SK-MEL-5 (cell line): ENCODE results near the gene TRPM4. TPM values are rescaled to one million over a fixed set of nuclear protein-coding genes. Genes with fewer than 3 reads are reported as not detected.
"Not testable (repeated sequence)": the region's sequence is repeated elsewhere in the genome, so short reads cannot be mapped to it uniquely, and the experiment has no call there.

Source experiments
- DNase-seq: peaks from one replicate; pipeline ENCODE4 v3.0.0-alpha.2; 2016; ENCODE audit warnings: low read depth, low spot score
- in situ Hi-C: cut with HindIII; loops from 2 replicates; pipeline ENCODE4 v1.10.0; 2016; ENCODE audit warnings: low sequenced_read_pairs, high pct_unique_total_duplicates, low pct_unique_long_range_greater_than_20kb
- polyA plus RNA-seq, 2 experiments: library from polyadenylated mRNA; depleted of rRNA; stranded (reverse); fragments of >200 nt; gene quantifications; 2 replicates each; pipeline ENCODE4 v1.2.3, GENCODE V29; 2015
- total RNA-seq: library from RNA; depleted of rRNA; stranded (reverse); fragments of >200 nt; shearing (Covaris generic); gene quantifications from 2 replicates; pipeline ENCODE4 v1.2.3, GENCODE V29; 2014; rRNA removed

The TRPM4 gene
- 3.4 and 3.5 TPM in 2 replicates for total RNA-seq
- 8.1 and 11.0 TPM in 2 replicates for polyA plus RNA-seq (2015; cell fraction: cytosol; rRNA removed)
- polyA plus RNA-seq (2015; cell fraction: nucleus; rRNA removed) = 28.5 and 28.9 TPM in 2 replicates

DNA sequence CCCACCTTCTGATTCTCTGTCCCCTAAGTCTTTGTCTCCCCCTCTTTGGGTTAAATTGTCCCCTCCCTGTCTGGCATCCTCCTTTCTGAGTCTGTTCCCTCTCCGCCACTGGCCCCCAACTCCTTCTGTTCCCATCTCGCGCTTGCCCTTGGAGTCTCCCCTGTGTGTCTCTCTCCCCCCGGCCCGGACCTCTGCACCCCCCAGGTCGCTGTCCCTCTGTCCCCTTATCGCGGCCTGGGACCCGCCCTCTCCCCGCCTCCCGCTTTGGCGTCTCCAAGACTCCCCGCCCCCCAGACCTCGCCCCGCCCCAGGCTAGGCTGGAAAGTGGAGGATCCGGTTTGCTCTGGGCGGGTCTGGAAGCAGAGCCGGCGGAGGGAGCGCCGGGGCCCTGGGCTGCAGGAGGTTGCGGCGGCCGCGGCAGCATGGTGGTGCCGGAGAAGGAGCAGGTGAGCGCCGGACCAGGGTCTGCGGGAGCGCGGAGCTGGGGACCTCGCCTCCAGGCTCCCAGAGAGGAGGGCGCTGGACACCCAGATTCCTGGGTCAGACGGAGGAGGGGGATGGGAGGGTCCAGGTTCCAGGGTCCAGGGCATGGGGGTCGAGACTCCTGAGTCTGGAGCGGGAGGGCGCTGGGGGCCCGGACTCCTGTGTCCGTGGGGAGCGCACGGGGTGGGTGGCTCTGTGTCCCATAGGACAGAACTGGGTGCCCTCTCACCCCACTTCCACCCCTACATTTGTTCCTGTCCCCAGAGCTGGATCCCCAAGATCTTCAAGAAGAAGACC, at the start of gene TRPM4:
Gene TRPM4, plus strand, starts transcription at position 348 of the 780 bp plus-strand sequence. Its CDS starts 75 bp downstream, at position 423.
- peak; percentile 74 for DNase-seq
- in situ Hi-C loops = no loop called here

DNA sequence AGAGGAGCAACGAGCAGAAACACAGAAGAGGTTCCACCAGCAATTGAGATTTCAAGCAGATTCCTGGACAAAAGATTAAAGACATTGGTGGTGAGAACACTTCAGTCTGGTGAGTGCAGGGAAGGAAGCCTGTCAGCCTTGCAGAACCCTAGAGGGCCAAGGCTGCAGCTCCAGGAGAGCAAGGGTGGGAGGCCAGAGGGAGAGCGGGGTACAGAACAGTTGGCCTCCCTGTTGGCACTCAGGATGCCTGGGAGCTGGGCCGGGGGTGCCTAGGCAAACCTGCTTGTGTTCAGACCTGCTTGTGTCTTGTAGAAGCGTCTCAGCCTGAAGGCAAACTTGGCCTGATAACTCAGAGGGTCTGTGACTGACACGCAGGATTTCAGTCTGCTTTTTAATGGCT, 48.5 kb upstream of the TRPM4 start:
- no peak for DNase-seq
- in situ Hi-C loops = no loop called here

DNA sequence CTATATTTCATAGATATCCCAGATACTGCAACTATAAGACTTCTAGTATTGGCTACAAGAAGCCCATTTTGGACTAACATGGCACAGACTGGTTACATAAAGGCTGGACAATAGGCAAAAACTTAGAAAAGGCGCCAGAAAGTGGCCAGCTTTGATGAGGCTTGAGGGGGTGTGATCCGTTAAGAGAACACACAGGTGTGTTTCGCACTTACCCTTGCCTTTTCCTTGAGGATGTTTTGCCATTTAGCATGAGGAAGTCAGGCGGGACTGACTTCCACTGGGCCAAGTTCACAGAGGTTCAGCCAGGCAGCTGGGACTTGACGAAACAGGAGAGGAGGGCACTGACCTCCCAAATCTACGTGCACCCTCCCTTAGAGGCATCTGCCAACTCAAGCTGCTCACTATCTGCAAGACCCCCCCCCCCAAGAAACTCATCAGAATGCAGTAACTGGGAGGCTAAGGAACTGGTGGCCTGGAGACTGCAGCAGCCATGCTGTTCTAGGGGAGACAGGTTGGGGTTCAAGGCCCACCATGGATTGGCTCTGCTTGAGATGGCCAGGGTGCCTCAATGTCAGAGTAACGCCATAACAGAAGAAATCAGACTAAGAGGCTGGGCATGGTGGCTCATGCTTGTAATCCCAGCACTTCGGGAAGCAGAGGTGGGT, 47.9 kb upstream of the TRPM4 start:
- no peak for DNase-seq
- in situ Hi-C loops = no loop called here

DNA sequence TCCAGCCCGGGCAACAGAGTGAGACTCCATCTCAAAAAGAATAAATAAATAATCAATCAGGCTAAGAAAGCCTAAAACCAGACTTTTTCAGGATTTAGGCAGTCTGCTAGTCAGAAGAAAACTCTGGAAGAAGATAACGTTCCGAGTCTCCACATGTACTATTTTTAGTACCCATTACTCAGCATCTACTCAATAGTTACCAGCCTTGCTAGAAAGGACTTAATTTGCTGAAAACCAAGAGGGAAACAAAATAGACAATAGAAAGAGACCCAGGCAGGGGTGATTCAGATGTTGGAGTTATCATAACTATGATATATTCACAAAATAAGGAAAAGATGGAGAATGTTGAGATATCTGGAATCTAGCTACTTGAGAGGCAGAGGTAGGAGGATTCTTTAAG, 47.0 kb upstream of the TRPM4 start:
- in situ Hi-C loops = no loop called here
- no peak for DNase-seq

DNA sequence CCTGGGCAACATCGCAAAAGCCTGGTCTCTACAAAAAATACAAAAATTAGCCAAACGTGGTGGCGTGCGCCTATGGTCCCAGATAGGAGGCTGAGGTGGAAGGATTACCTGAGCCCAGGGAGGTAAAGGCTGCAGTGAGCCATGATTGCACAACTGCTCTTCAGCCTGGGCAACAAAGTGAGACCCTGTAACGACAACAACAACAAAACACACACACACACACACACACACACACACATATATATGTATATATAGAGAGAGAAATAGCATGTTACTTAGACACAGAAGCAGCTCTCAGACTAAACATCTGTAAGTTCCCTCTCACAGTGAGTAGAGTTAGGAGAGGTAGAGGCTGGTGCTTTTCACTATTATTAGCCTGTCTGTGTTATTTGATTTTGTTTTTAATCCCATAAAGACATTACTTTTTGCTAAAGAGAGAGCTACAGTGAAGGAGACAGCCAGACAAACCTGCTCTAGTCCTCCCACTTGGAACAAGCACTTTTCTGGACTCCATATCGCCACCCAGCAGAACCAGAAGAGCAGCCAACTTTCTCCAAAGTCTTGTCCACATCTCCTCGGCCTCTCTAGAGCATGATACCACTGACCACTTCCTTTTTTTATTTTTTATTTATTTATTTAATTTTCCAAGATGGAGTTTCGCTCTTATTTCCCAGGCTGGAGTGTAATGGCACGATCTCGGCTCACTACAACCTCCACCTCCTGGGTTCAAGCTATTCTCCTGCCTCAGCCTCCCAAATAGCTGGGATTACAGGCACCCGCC, 46.2 kb upstream of the TRPM4 start:
- in situ Hi-C loops = no loop called here
- DNase-seq = no peak

DNA sequence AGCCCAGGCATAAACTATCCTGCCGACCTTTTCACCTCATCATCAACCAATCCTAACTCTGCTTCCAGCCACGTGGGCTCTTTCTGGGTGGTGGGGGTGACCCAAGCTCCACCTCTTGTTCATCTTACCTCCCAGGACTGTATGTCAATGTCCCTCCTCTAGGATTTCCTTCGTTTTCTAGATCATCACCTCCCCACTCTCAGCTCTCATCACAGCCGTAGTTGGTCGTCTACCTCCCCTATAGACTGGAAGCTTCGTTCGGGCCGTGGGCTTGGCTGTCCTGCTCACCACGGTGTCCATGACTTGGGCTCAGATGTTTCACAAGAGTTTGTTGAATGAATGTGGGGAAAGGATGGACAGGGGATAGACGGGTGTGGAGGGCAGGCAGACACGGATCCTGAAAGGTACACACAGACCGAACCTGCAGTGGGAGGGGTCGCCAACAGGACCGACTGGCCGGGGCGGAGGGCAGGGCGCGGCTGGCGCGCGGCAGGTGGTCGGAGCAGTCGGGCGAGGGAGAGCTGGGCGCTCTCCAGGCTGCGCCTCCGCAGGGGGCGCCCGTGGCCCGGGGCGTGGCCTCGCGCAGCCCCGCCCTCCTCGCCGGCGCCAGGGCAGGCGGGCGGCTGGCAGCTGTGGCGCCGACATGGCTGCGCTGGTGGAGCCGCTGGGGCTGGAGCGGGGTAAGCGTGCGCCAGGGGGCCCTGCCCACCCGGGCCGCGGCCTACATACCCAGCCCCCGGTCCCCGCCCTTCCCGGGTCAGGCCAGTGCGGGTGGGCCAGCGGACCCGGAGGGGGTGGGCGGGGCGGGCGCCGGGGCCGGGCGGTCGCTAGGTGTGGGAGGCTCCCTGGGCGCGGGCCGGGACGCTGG, 43.6 kb upstream of the TRPM4 start, which contains the start of gene LIN7B:
Gene LIN7B, plus strand, starts transcription at position 609 of the 868 bp plus-strand sequence. Its CDS starts 35 bp downstream, at position 644.
- in situ Hi-C loops = no loop called here
- peak; percentile 66 for DNase-seq

DNA sequence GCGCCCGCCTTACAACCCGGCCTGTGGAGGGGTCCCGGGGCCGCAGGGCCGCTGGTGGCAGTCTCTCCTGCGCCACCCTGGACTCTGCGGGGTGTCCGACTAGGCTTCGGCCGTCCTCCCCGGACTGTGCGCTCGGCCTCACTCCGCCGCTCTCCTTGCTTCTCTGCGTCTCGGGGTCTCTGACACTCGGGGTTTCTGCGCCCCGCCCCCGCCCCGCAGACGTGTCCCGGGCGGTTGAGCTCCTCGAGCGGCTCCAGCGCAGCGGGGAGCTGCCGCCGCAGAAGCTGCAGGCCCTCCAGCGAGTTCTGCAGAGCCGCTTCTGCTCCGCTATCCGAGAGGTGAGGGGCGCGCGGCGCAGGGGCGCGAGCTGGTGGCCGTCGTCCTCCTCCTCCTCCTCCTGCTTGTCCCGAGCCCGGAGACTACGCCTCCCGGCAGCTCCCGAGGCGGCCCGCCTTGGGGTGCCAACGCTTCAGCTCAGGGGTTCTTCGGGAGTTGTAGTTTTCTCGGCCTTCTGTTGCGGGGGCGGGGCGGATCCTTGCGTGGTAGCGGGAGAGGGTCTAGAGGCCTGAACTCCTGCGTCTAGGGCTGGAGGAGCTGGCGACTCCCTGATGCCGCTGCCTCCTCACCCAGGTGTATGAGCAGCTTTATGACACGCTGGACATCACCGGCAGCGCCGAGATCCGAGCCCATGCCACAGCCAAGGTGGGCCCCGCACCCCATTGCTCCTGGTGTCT, 42.8 kb upstream of the TRPM4 start:
- in situ Hi-C loops = no loop called here
- no peak for DNase-seq

DNA sequence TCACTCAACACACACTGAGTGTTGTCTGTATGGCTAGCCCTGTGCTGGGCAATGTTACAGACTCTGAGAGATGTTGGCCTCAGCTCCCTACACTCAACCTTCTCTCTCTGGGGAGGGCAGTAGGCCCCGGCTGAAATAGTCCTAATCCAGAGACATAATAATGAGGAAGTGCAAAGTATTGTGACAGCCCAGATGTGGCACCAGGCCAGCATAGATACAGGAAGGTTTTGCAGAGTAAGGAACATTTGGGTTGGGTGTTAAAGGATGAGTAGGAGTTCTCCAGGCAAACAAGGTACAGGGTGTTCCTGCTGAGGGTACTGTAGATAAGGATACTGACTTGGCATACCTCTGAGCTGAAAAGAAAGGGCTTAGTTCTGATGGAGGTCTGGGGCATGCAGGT, 41.0 kb upstream of the TRPM4 start:
- DNase-seq = no peak
- in situ Hi-C loops = no loop called here

DNA sequence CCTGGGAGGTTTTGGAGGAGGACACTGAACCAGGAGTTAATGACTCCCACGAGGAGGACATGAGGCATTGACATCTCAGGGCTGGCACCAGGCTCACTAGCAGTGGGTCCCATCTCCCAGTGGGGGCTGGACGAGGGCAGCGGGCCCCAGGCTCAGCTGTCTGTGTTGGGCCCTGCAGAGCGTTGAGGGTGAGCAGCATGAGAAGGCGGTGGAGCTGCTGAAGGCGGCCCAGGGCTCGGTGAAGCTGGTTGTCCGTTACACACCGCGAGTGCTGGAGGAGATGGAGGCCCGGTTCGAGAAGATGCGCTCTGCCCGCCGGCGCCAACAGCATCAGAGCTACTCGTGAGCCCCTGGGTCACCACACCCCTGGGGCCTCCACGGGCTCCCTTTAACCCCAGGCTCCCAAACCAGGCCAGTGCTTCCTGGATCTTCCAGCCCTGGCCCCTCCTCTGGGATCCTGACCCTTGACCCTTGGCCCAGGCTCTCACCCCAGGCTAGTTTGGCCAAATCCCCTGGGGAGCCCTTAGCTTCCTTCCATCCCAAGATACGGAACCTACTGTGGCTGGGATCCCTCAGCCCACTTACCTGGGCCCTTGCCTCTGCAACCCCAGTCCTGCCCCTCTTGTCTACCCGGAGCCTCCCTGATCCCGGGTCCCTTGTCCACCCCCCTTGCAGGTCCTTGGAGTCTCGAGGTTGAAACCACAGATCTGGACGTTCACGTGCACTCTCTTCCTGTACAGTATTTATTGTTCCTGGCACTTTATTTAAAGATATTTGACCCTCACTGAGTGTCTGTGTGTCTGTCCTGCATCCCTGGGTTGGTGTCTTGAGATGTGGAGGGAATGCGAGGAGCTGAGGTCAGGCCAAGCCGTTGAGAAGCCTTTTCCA, 39.7 kb upstream of the TRPM4 start:
- DNase-seq = no peak
- in situ Hi-C loops = no loop called here

DNA sequence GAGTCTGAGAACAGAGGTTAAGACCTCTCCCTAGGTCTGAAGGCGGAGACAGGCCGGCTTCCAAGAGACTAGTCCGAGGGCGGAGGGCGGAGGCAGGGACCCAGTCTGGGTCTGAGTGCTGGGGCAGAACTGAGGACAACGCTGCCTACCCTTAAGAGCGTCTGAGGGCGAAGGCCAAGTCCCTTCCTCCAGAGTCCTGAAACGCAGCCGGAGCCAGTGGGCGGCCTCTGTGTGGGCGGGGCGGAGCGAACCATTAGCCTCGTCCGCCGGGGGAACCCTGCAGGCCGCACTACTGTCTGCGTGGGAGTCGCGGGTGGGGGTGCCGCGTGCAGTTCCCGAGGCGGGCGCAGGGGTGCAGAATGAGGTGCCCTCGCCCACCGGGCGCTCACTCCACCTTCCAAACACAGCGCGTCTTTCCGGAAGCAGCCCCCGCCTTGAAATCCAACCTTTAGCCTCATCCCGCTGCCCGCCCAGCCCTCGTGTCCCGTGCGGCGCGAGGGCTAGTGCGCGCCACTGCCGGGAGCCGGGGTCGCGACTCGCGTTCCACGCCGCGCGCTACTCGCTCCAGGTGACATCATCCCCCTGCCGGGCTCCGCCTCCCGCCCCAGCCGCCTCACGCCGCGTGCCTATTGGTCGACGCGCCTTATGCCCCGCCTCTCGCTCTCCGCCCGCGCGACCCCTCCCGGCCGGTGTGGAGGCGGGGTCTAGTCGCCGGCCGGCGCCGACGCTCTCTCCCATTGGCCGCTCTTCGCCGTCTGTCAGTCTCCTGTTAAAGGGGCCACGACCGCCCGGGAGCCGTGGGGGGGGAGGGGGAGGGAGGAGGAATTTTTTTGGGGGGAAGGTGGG, 38.8 kb upstream of the TRPM4 start, which contains the start of gene C19orf73:
Gene C19orf73, minus strand, starts transcription at position 579 of the 846 bp plus-strand sequence. Its CDS starts 121 bp downstream, at position 458.
- peak; percentile 92 for DNase-seq
- in situ Hi-C loops = no loop called here

DNA sequence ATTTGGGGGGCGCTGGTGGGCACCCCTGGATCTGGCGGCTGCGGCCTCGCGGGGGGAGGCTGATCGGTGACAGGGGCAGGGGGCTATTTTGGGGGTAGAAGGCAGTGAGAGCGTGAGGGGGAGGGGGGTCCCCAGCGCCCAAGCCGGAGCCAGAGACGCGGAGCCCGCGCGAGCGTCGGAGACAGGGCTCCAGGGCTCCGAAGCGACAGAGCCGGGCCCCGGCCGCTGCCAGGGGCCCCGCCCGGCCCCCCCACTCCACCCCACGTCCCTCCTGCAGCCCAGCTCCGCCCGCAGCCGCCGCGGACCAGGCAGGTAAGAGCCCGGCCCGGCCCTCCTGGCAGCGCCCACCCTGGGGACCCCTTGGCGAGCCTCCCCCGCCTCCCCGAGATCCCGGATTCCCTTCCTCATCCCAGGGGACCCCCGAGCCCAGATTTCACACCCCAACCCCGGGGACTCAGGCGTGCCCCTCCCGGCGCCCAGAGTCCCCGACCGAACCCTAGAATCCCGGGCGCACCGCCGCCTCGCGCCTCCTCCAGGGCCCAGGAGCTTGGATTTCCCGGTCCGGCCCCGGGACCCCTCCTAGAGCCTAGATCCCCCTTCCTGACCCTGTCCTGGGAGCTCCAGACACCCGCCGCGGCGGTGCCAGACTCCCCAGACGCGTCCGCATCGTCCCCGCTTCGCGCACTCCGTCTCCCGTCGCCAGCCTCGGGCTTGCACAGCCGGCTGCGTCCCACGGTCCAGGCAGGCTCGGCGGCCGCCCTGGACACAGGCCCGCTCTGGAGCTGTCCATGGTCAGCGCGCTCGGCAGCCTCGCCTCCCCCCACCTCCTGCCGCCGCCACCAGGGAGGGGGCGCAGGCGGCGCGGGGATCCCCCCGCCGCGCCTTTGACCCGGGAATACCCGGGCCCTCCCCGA, 37.9 kb upstream of the TRPM4 start, which contains the start of gene PPFIA3:
Gene PPFIA3, plus strand, starts transcription at position 134 of the 914 bp plus-strand sequence. CDS start 8,330 bp downstream, outside the sequence.
- in situ Hi-C loops = no loop called here
- DNase-seq = no peak

DNA sequence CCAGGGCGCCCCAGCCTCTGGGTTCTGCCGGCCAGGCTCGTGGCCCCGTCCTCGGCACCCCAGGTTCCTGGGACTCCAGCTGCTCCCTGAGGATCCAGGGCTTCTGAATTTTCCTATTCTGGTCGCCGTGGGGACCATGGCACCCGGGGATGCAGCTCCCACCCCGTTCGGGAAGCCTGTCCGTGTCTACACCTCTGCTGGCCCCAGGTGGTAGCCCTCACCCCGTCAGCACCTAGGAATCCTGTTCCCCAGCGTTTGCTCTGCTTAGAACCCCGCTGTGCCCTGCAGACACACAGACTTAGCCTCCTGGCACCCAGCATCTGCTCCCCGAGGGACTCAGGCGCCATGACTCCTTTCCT, 37.3 kb upstream of the TRPM4 start:
- in situ Hi-C loops = no loop called here
- no peak for DNase-seq

DNA sequence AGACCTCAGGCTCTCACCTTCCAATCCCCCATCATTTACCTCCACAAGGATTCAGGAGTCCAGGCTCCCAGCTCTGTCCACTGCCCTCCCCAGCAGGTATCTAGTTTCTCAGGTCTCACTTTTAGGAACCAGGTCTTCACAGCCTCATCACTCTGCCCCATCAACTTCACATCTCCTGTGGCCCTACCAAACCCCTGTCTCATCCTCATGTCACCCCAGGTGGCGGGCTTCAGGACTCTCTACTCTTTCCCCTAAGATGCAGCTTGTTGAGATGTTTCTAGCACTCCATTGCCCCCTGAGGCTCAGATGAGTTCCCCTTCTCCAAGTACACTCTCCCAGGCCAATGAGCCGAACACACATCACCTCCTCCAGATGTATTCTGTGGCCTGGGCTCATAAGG, 36.7 kb upstream of the TRPM4 start:
- no peak for DNase-seq
- in situ Hi-C loops = no loop called here

DNA sequence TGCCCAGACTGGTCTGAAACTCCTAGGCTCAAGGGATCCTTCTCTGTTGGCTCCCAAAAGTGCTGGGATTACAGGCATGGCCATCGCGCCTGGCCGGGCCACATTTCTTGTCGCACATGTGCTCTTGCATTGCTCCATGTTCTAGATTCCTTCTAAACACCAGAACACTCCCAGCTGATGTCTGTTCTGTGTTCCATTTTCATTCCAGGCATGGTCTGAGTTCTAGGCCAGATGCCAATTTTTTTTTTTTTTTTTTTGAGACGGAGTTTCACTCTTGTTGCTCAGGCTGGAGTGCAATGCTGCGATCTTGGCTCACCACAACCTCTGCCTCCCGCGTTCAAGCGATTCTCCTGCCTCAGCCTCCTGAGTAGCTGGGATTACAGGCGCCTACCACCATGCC, 35.8 kb upstream of the TRPM4 start:
- DNase-seq, in situ Hi-C loops: not testable (repeated sequence)
